Ishikawa (cell line): ENCODE results near the gene CASTOR1.
A peak's percentile ranks its signal among the peaks of the same experiment; 100 is the strongest.

Experiments
- CREB1 ChIP-seq: IDR thresholded peaks from 2 replicates; pipeline ENCODE4 v1.6.1; 2012; ENCODE audit warnings: low read depth
- EP300 ChIP-seq: IDR thresholded peaks from 2 replicates; pipeline ENCODE4 v1.6.1; 2012; ENCODE audit warnings: borderline replicate concordance
- MAX ChIP-seq: IDR thresholded peaks from 2 replicates; pipeline ENCODE4 v1.6.1; 2012
- NFIC ChIP-seq: IDR thresholded peaks from 2 replicates; pipeline ENCODE4 v1.6.1; 2012
- RAD21 ChIP-seq: IDR thresholded peaks from 2 replicates; pipeline ENCODE4 v1.6.1; 2012; ENCODE audit warnings: low read depth
- REST ChIP-seq: IDR thresholded peaks from 2 replicates; pipeline ENCODE4 v1.6.1; 2012; ENCODE audit warnings: low read depth, mild to moderate bottlenecking
- TAF1 ChIP-seq: IDR thresholded peaks from 2 replicates; pipeline ENCODE4 v1.6.1; 2012; ENCODE audit warnings: low read depth, mild to moderate bottlenecking
- YY1 ChIP-seq: IDR thresholded peaks from 2 replicates; pipeline ENCODE4 v1.6.1; 2012; ENCODE audit warnings: low read depth

- TF ChIP-seq RAD21 (no peak), YY1 (0 out of 2 replicates have a peak, but pooled peaks have one; percentile 15), MAX (peak; percentile 91), TAF1 (no peak; the same call in 1 of the 2 replicates), REST (no peak), CREB1 (peak; percentile 31; the same call in 1 of the 2 replicates), EP300 (peak; percentile 92), NFIC (peak; percentile 73)
Measured at GRCh38 chr22:30253205-30253852, 36.0 kb downstream of the CASTOR1 start.
